ENCODE data around the gene P2RX6.
"Not testable (repeated sequence)": the region's sequence is repeated elsewhere in the genome, so short reads cannot be mapped to it uniquely, and the experiment has no call there.

The P2RX6 gene

GRCh38 chr22:21051831-21052400 is 37.0 kb downstream of the P2RX6 start:
- no peak for FAIRE-seq
- TF ChIP-seq POLR2A (IDR thresholded peaks at IDR 0.05; ENCODE audit: low read depth, low read length), result no peak
- DNase-seq (ENCODE audit: insufficient read length, low spot score), result no peak

- no peak for DNase-seq (ENCODE audit: insufficient read length, low spot score)
- FAIRE-seq, result no peak
- TF ChIP-seq POLR2A (IDR thresholded peaks at IDR 0.05; ENCODE audit: low read depth, low read length), result no peak
These were observed 37.9 kb downstream of the P2RX6 start for GRCh38 chr22:21052715-21053459.

DNA sequence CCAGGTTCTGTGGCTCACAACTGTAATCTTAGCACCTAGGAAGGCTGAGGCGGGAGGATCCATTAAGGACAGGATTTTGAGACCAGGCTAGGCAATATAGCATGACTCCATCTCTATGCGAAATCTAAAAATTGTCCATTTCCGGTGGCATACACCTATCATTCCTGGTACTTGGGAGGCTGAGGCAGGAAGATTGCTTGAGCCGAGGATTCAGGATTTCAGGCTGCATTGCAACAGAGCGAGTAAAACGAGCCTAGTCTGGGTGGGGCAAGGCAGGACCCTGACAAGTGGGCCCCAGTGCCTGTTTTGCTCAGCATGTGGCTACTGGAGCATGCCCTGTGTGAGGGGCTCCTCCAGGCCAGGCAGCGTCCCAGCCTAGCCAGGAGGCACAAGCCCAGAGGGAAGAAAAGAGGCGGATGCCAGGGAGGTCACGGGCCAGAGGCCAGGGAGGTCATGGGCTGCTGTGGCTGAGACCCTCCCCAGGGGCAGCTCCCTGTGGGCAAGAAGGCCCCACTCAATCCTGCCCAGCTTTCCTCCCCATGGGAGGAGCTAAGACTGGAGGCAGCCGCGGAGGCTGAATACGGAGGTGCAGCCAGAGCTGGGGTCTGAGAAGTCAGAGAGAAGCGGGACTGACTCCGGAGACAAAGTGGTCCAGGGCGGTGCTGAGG is 39.2 kb downstream of the P2RX6 start:
- no peak for TF ChIP-seq POLR2A (IDR thresholded peaks at IDR 0.05; ENCODE audit: low read depth, low read length)
- FAIRE-seq, result no peak
- DNase-seq (ENCODE audit: insufficient read length, low spot score), result no peak

- no peak for TF ChIP-seq POLR2A (IDR thresholded peaks at IDR 0.05; ENCODE audit: low read depth, low read length)
- DNase-seq (ENCODE audit: insufficient read length, low spot score), result no peak
- FAIRE-seq, result no peak
These were observed 40.0 kb downstream of the P2RX6 start for GRCh38 chr22:21054714-21055563.

DNA sequence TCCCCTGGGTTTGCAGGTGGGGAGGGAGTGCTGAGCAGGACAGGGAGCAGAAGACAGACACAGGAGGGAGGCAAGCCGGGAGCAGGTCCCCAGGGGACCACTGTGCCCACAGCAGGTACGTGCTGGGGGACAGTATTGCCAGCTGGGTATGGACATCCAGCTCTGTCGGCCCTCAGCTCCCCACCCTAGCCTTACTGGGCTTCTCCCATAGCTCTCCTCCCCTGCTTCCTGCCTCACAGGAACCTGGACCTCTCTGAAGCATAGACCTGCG is 40.5 kb downstream of the P2RX6 start:
- FAIRE-seq (no peak), DNase-seq (ENCODE audit: insufficient read length, low spot score) (no peak)
- TF ChIP-seq POLR2A (IDR thresholded peaks at IDR 0.05; ENCODE audit: low read depth, low read length), result no peak

DNA sequence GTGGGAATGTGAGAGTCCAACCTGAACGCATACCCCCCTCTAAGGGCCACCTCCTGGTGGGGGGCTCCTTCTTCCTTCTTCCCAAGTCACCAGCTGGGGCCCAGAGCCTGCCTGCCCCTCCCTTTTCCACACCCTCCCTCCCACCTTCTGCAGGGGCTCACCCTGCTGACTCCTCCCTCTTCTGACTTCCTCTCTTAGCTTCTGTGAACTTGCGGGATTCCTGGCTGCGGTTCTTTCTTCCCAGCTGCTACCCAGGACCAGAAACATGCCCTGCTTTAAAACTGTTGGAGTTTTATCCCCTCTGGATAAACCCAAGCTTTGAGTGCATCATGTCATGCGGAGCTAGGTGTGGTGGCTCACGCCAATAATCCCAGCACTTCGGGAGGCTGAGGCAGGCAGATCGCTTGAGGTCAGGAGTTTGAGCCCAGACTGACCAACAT is 40.9 kb downstream of the P2RX6 start:
- TF ChIP-seq POLR2A (IDR thresholded peaks at IDR 0.05; ENCODE audit: low read depth, low read length), result no peak
- DNase-seq (ENCODE audit: insufficient read length, low spot score) (no peak), FAIRE-seq (no peak)

DNA sequence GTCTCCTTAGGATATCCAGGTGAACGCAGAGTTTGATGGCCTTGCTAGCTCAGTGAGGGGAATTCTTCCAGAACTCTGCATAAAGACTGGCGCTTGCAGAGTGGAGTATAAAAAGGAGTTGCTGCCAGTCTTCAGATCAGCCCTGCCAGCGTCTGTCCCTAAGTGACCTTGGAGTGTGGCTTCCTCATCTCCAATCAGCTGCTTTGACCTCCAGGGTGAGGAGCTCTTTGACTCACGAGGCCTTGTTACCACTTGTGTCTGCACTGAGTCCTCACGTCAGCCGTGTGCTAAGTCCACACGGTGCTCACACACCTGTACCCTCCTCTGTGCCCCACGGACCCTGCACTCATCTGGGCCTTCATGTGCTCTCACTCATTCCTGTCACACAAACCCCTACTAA is 45.4 kb downstream of the P2RX6 start:
- DNase-seq (ENCODE audit: insufficient read length, low spot score); FAIRE-seq: not testable (repeated sequence)

DNA sequence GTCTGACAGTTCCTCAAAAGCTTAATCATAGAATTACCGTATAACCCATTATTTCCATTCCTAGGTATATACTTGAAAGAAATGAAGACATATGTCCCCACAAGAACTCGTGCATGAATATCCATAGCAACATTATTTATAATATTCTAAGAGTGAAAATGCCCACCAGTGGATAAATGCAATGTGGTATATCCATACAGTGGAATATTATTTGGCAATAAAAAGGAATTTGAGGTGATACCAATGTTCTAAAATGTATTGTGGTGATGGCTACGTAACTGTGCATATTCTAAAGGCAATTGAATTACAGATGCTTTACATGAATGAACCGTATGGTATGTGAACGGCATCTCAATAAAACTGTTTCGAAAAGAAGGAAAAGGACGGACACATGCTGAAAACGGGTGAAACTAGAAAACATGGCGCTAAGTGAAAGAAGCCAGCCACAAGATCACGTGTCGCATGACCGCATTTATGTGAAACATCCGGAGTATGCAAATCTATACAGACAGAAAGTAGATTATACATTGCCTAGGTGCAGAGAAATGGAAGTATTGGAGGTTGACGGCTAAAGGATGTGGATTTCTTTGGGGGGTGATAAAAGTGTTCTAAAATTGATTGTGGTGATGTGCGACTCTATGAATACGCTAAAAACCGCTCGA is 46.8 kb downstream of the P2RX6 start:
- not testable (repeated sequence) for DNase-seq (ENCODE audit: insufficient read length, low spot score); FAIRE-seq

DNA sequence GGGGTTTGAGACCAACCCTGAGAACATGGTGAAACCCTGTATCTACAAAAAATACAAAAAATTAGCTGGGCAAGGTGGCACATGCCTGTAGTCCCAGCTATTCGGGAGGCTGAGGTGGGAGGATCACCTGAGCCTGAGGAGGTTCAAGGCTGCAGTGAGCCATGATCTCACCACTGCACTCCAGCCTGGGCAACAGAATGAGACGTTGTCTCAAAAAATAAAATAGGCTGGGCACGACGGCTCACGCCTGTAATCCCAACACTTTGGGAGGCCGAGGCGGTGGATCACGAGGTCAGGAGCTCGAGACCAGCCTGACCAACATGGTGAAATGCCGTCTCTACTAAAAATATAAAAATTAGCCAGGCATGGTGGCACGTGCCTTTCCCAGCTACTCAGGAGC is 49.5 kb downstream of the P2RX6 start:
- DNase-seq (ENCODE audit: insufficient read length, low spot score); FAIRE-seq: not testable (repeated sequence)

DNA sequence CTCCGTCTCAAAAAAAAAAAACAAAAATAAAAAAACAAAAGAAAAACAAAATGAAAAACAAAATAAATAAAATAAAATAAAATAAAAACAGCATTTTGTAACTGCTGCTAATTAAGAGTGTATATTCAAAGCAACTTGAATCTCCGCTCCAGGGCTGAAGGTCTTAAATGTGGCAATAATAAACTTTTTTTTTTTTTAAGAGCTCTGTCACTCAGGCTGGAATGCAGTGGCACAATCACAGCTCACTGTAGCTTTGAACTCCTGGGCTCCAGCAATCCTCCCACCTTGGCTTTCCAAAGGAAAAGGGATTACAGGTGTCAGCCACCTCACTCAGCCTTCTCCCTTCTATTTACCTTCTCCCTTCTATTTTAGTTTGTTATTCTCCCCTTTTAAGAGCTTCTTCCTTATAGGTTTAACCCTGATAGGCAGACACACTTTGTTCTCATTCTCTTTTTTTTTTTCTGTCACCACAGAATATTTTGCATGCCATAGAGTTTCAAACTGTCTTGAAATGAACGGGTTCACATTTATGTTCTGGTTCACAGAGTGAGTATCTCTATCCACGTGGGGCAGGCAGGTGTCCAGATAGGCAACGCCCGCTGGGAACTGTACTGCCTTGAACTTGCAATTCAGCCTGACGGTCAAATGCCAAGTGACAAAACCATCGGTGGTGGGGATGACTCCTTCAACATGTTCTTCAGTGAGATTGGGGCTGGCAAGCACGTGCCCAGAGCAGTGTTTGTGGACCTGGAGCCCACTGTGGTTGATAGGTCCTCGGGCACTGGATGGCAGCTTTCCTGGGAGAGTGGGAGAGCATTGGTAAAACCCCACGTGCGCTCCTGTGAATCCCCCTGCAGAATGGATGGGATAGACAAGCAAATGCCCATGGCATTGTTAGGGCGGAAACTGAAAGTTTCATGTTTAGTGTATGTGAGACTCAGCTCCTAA is 50.2 kb downstream of the P2RX6 start:
- TF ChIP-seq POLR2A (IDR thresholded peaks at IDR 0.05; ENCODE audit: low read depth, low read length), result no peak
- FAIRE-seq (no peak), DNase-seq (ENCODE audit: insufficient read length, low spot score) (no peak)

DNA sequence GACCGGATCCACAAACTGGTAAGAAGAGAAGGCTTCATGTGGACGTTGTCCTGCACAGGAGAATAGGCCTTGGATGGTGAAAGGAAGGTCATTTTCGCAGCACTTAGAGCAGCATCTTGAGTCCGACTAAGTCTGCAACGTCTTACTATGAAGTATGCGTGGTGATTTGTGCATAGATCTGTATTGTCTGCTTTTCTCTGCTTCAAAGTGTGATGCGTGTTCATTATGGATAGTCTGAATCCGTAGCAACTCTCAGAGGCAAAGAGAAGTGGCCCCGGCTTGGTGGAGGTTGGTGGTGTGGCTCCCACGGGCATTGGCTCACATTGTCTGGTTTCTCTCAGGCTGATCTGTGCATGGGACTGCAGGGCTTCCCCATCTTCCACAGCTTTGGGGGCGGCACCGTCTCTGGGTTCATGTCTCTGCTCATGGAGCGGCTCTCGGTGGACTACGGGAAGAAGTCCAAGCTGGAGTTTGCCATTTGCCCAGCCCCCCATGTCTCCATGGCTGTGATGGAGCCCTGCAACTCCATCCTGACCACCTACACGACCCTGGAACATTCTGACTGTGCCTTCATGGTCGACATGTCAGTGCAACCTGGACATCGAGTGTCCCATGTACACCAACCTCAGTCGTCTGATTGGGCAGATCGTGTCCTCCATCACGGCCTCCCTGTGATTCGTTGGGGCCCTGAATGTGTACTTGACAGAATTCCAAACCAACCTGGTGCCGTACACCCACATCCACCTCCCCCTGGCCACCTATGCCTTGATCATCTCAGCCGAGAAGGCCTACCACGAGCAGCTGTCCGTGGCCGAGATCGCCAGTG is 52.3 kb downstream of the P2RX6 start:
- DNase-seq (ENCODE audit: insufficient read length, low spot score) (no peak), FAIRE-seq (no peak)
- no peak for TF ChIP-seq POLR2A (IDR thresholded peaks at IDR 0.05; ENCODE audit: low read depth, low read length)
